ENCODE results near the gene TMEM108.

TMEM108 gene

GRCh38 chr3:133296981-133297380, 258.8 kb downstream of the TMEM108 start:
- no peak overlapping the region for H3K27ac ChIP-seq (ENCODE audit: low read depth, low read length)
- H3K9ac ChIP-seq (ENCODE audit: low read depth in 1 of 2, low read length in 2 of 2), result no peak overlapping the region
- H3K4me1 ChIP-seq (ENCODE audit: control insufficient read depth in 1 of 2, insufficient read depth in 2 of 2, low read length in 2 of 2), result no peaks in the 10 kb centered on the region
- no peaks in the 10 kb centered on the region for H3K9me3 ChIP-seq (ENCODE audit: control insufficient read depth in 1 of 2, low read length in 2 of 2)
- no peaks in the 10 kb centered on the region for H3K36me3 ChIP-seq (ENCODE audit: control insufficient read depth in 1 of 2, insufficient read depth in 2 of 2, low read length in 2 of 2)
- no peak overlapping the region for H3K4me3 ChIP-seq (ENCODE audit: low read depth in 1 of 2, low read length in 2 of 2)
- H3K27me3 ChIP-seq (ENCODE audit: control insufficient read depth in 1 of 2, insufficient read depth in 2 of 2, low read length in 2 of 2), result no peaks in the 10 kb centered on the region

GRCh38 chr3:133300102-133300501, 261.9 kb downstream of the TMEM108 start:
- Histone ChIP-seq H3K4me3 (ENCODE audit: low read depth in 1 of 2, low read length in 2 of 2) (no peak overlapping the region), H3K36me3 (ENCODE audit: control insufficient read depth in 1 of 2, insufficient read depth in 2 of 2, low read length in 2 of 2) (no peaks in the 10 kb centered on the region), H3K9ac (ENCODE audit: low read depth in 1 of 2, low read length in 2 of 2) (no peak overlapping the region), H3K4me1 (ENCODE audit: control insufficient read depth in 1 of 2, insufficient read depth in 2 of 2, low read length in 2 of 2) (no peaks in the 10 kb centered on the region), H3K27me3 (ENCODE audit: control insufficient read depth in 1 of 2, insufficient read depth in 2 of 2, low read length in 2 of 2) (no peaks in the 10 kb centered on the region), H3K27ac (ENCODE audit: low read depth, low read length) (no peak overlapping the region), H3K9me3 (ENCODE audit: control insufficient read depth in 1 of 2, low read length in 2 of 2) (no peaks in the 10 kb centered on the region)

GRCh38 chr3:133301194-133301593, 263.0 kb downstream of the TMEM108 start:
- Histone ChIP-seq H3K36me3 (ENCODE audit: control insufficient read depth in 1 of 2, insufficient read depth in 2 of 2, low read length in 2 of 2) (no peaks in the 10 kb centered on the region), H3K9me3 (ENCODE audit: control insufficient read depth in 1 of 2, low read length in 2 of 2) (no peaks in the 10 kb centered on the region), H3K9ac (ENCODE audit: low read depth in 1 of 2, low read length in 2 of 2) (no peak overlapping the region), H3K4me3 (ENCODE audit: low read depth in 1 of 2, low read length in 2 of 2) (no peak overlapping the region), H3K27me3 (ENCODE audit: control insufficient read depth in 1 of 2, insufficient read depth in 2 of 2, low read length in 2 of 2) (no peaks in the 10 kb centered on the region), H3K4me1 (ENCODE audit: control insufficient read depth in 1 of 2, insufficient read depth in 2 of 2, low read length in 2 of 2) (no peaks in the 10 kb centered on the region), H3K27ac (ENCODE audit: low read depth, low read length) (no peak overlapping the region)

- Histone ChIP-seq H3K27me3 (ENCODE audit: control insufficient read depth in 1 of 2, insufficient read depth in 2 of 2, low read length in 2 of 2) (no peaks in the 10 kb centered on the region), H3K27ac (ENCODE audit: low read depth, low read length) (no peak overlapping the region), H3K4me3 (ENCODE audit: low read depth in 1 of 2, low read length in 2 of 2) (no peak overlapping the region), H3K4me1 (ENCODE audit: control insufficient read depth in 1 of 2, insufficient read depth in 2 of 2, low read length in 2 of 2) (no peaks in the 10 kb centered on the region), H3K9me3 (ENCODE audit: control insufficient read depth in 1 of 2, low read length in 2 of 2) (no peaks in the 10 kb centered on the region), H3K9ac (ENCODE audit: low read depth in 1 of 2, low read length in 2 of 2) (no peak overlapping the region), H3K36me3 (ENCODE audit: control insufficient read depth in 1 of 2, insufficient read depth in 2 of 2, low read length in 2 of 2) (no peaks in the 10 kb centered on the region)
Observed at GRCh38 chr3:133301731-133302130, 263.5 kb downstream of the TMEM108 start.

GRCh38 chr3:133303430-133303829, 265.2 kb downstream of the TMEM108 start:
- H3K9me3 ChIP-seq (ENCODE audit: control insufficient read depth in 1 of 2, low read length in 2 of 2), result no peaks in the 10 kb centered on the region
- no peaks in the 10 kb centered on the region for H3K36me3 ChIP-seq (ENCODE audit: control insufficient read depth in 1 of 2, insufficient read depth in 2 of 2, low read length in 2 of 2)
- no peak overlapping the region for H3K4me3 ChIP-seq (ENCODE audit: low read depth in 1 of 2, low read length in 2 of 2)
- H3K27ac ChIP-seq (ENCODE audit: low read depth, low read length), result no peak overlapping the region
- no peaks in the 10 kb centered on the region for H3K27me3 ChIP-seq (ENCODE audit: control insufficient read depth in 1 of 2, insufficient read depth in 2 of 2, low read length in 2 of 2)
- H3K4me1 ChIP-seq (ENCODE audit: control insufficient read depth in 1 of 2, insufficient read depth in 2 of 2, low read length in 2 of 2), result no peaks in the 10 kb centered on the region
- no peak overlapping the region for H3K9ac ChIP-seq (ENCODE audit: low read depth in 1 of 2, low read length in 2 of 2)

- no peaks in the 10 kb centered on the region for H3K36me3 ChIP-seq (ENCODE audit: control insufficient read depth in 1 of 2, insufficient read depth in 2 of 2, low read length in 2 of 2)
- H3K4me3 ChIP-seq (ENCODE audit: low read depth in 1 of 2, low read length in 2 of 2), result no peak overlapping the region
- no peak overlapping the region for H3K27ac ChIP-seq (ENCODE audit: low read depth, low read length)
- H3K4me1 ChIP-seq (ENCODE audit: control insufficient read depth in 1 of 2, insufficient read depth in 2 of 2, low read length in 2 of 2), result no peaks in the 10 kb centered on the region
- no peak overlapping the region for H3K9ac ChIP-seq (ENCODE audit: low read depth in 1 of 2, low read length in 2 of 2)
- no peaks in the 10 kb centered on the region for H3K27me3 ChIP-seq (ENCODE audit: control insufficient read depth in 1 of 2, insufficient read depth in 2 of 2, low read length in 2 of 2)
- no peaks in the 10 kb centered on the region for H3K9me3 ChIP-seq (ENCODE audit: control insufficient read depth in 1 of 2, low read length in 2 of 2)
Observed at GRCh38 chr3:133317866-133318265, 279.7 kb downstream of the TMEM108 start.

- Histone ChIP-seq H3K27ac (ENCODE audit: low read depth, low read length) (no peak overlapping the region), H3K27me3 (ENCODE audit: control insufficient read depth in 1 of 2, insufficient read depth in 2 of 2, low read length in 2 of 2) (no peaks in the 10 kb centered on the region), H3K9ac (ENCODE audit: low read depth in 1 of 2, low read length in 2 of 2) (no peak overlapping the region), H3K9me3 (ENCODE audit: control insufficient read depth in 1 of 2, low read length in 2 of 2) (no peaks in the 10 kb centered on the region), H3K4me1 (ENCODE audit: control insufficient read depth in 1 of 2, insufficient read depth in 2 of 2, low read length in 2 of 2) (no peaks in the 10 kb centered on the region), H3K4me3 (ENCODE audit: low read depth in 1 of 2, low read length in 2 of 2) (no peak overlapping the region), H3K36me3 (ENCODE audit: control insufficient read depth in 1 of 2, insufficient read depth in 2 of 2, low read length in 2 of 2) (no peaks in the 10 kb centered on the region)
Observed at GRCh38 chr3:133328373-133328772, 290.2 kb downstream of the TMEM108 start.

- Histone ChIP-seq H3K36me3 (ENCODE audit: control insufficient read depth in 1 of 2, insufficient read depth in 2 of 2, low read length in 2 of 2) (no peaks in the 10 kb centered on the region), H3K27me3 (ENCODE audit: control insufficient read depth in 1 of 2, insufficient read depth in 2 of 2, low read length in 2 of 2) (no peaks in the 10 kb centered on the region), H3K4me1 (ENCODE audit: control insufficient read depth in 1 of 2, insufficient read depth in 2 of 2, low read length in 2 of 2) (no peaks in the 10 kb centered on the region), H3K9ac (ENCODE audit: low read depth in 1 of 2, low read length in 2 of 2) (no peak overlapping the region), H3K4me3 (ENCODE audit: low read depth in 1 of 2, low read length in 2 of 2) (no peak overlapping the region), H3K27ac (ENCODE audit: low read depth, low read length) (no peak overlapping the region), H3K9me3 (ENCODE audit: control insufficient read depth in 1 of 2, low read length in 2 of 2) (no peaks in the 10 kb centered on the region)
Observed at GRCh38 chr3:133329626-133330025, 291.4 kb downstream of the TMEM108 start.

- H3K9me3 ChIP-seq (ENCODE audit: control insufficient read depth in 1 of 2, low read length in 2 of 2), result no peaks in the 10 kb centered on the region
- no peak overlapping the region for H3K9ac ChIP-seq (ENCODE audit: low read depth in 1 of 2, low read length in 2 of 2)
- no peaks in the 10 kb centered on the region for H3K4me1 ChIP-seq (ENCODE audit: control insufficient read depth in 1 of 2, insufficient read depth in 2 of 2, low read length in 2 of 2)
- no peaks in the 10 kb centered on the region for H3K27me3 ChIP-seq (ENCODE audit: control insufficient read depth in 1 of 2, insufficient read depth in 2 of 2, low read length in 2 of 2)
- H3K27ac ChIP-seq (ENCODE audit: low read depth, low read length), result no peak overlapping the region
- H3K4me3 ChIP-seq (ENCODE audit: low read depth in 1 of 2, low read length in 2 of 2), result no peak overlapping the region
- H3K36me3 ChIP-seq (ENCODE audit: control insufficient read depth in 1 of 2, insufficient read depth in 2 of 2, low read length in 2 of 2), result no peaks in the 10 kb centered on the region
Observed at GRCh38 chr3:133330065-133330464, 291.9 kb downstream of the TMEM108 start.

GRCh38 chr3:133330522-133330921, 292.3 kb downstream of the TMEM108 start:
- H3K4me1 ChIP-seq (ENCODE audit: control insufficient read depth in 1 of 2, insufficient read depth in 2 of 2, low read length in 2 of 2), result no peaks in the 10 kb centered on the region
- no peak overlapping the region for H3K27ac ChIP-seq (ENCODE audit: low read depth, low read length)
- no peak overlapping the region for H3K9ac ChIP-seq (ENCODE audit: low read depth in 1 of 2, low read length in 2 of 2)
- H3K36me3 ChIP-seq (ENCODE audit: control insufficient read depth in 1 of 2, insufficient read depth in 2 of 2, low read length in 2 of 2), result no peaks in the 10 kb centered on the region
- no peaks in the 10 kb centered on the region for H3K27me3 ChIP-seq (ENCODE audit: control insufficient read depth in 1 of 2, insufficient read depth in 2 of 2, low read length in 2 of 2)
- no peak overlapping the region for H3K4me3 ChIP-seq (ENCODE audit: low read depth in 1 of 2, low read length in 2 of 2)
- no peaks in the 10 kb centered on the region for H3K9me3 ChIP-seq (ENCODE audit: control insufficient read depth in 1 of 2, low read length in 2 of 2)

GRCh38 chr3:133354721-133355120, 316.5 kb downstream of the TMEM108 start:
- Histone ChIP-seq H3K4me3 (ENCODE audit: low read depth in 1 of 2, low read length in 2 of 2) (no peak overlapping the region), H3K4me1 (ENCODE audit: control insufficient read depth in 1 of 2, insufficient read depth in 2 of 2, low read length in 2 of 2) (no peaks in the 10 kb centered on the region), H3K9ac (ENCODE audit: low read depth in 1 of 2, low read length in 2 of 2) (no peak overlapping the region), H3K27me3 (ENCODE audit: control insufficient read depth in 1 of 2, insufficient read depth in 2 of 2, low read length in 2 of 2) (no peaks in the 10 kb centered on the region), H3K36me3 (ENCODE audit: control insufficient read depth in 1 of 2, insufficient read depth in 2 of 2, low read length in 2 of 2) (no peaks in the 10 kb centered on the region), H3K27ac (ENCODE audit: low read depth, low read length) (no peak overlapping the region), H3K9me3 (ENCODE audit: control insufficient read depth in 1 of 2, low read length in 2 of 2) (no peaks in the 10 kb centered on the region)
